A549 treated with AZD2906 at 1 μM for 4 hours (cell line): ENCODE measurements around the gene EGLN3. TPM values are rescaled to one million over a fixed set of nuclear protein-coding genes. Genes with fewer than 3 reads are reported as not detected.

ENCODE experiments used
- total RNA-seq: library from RNA; stranded (reverse); fragments of 200-300 nt; extraction: Qiagen RNA extraction; gene quantifications from 5 replicates; pipeline ENCODE4 v1.2.3, GENCODE V29; 2022

Gene EGLN3
- total RNA-seq, result 4.2 to 5.6 TPM (median 4.7 TPM) in 5 replicates

DNA sequence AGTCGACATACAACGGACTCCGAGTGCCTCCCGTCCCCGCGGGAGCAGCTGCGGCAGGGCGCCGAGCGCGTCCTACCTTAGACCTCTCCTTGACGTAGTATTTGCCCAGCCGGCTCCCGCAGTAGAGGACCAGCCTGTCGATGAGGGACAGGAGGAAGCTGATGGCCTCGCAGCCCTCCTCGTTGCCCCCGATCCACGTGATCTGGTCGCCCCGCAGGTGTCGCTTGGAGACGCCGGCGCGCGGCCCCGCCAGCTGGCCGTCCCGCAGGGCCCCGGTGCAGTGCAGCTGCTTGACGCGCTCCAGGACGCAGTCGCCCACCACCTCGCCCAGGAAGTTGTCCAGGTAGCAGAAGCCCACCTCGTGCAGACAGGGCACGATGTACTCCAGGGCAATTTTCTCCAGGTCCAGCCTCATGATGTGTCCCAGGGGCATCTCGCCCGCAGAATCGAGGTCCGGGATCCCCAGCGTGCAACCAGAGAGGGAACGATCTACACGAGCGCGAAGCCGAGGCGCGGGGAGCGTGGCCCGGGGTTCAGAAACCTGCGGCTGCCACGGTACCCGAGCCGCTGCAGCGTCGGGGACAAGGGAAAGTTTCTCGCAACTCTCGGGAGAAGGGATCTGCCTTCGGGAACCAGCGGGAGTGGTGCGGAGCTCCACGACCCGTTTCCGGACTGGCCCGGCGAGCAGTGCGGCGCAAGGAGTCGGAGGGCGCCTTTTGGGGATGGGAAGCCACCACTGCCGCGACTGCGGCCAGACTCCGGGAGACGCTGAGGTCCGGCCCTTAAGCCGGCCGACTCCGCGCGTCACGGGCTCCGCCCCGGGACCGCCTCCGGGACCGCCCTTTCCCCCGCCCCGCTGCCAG is at the start of gene EGLN3:
EGLN3 (minus strand) TSS at position 755 of the 863 bp plus-strand sequence; CDS start at position 433, 322 bp downstream.

